Type B pancreatic cell (in vitro differentiated cells): Measurements from ENCODE around the gene POU3F2. TPM values are rescaled to one million over a fixed set of nuclear protein-coding genes. Genes with fewer than 3 reads are reported as not detected.

Source experiments
- DNase-seq: peaks from one replicate; pipeline ENCODE4 v3.0.0; 2021; ENCODE audit warnings: mixed read lengths; ENCODE audit not compliant: unreplicated experiment; ENCODE audit errors: extremely low spot score
- H3K27ac Mint-ChIP-seq: 2 replicates; pipeline ENCODE4 v1.8.0; 2021; ENCODE audit warnings: mild to moderate bottlenecking, mixed read lengths
- H3K27me3 Mint-ChIP-seq: 2 replicates; pipeline ENCODE4 v1.8.0; 2021; ENCODE audit warnings: mixed read lengths
- H3K36me3 Mint-ChIP-seq: 2 replicates; pipeline ENCODE4 v1.8.0; 2021; ENCODE audit warnings: mixed read lengths
- H3K4me1 Mint-ChIP-seq: one replicate; pipeline ENCODE4 v1.8.0; 2021; ENCODE audit warnings: mixed read lengths; ENCODE audit not compliant: unreplicated experiment
- H3K4me3 Mint-ChIP-seq: 2 replicates; pipeline ENCODE4 v1.8.0; 2021; ENCODE audit warnings: mild to moderate bottlenecking, mixed read lengths
- H3K9me3 Mint-ChIP-seq: 2 replicates; pipeline ENCODE4 v1.8.0; 2021; ENCODE audit warnings: mixed read lengths
- CTCF ChIP-seq: fragments of 200-600 bp; sonication (generic); conservative IDR thresholded peaks from 2 replicates; pipeline ENCODE4 v1.5.0; 2021; ENCODE audit warnings: antibody characterized with exemption, mild to moderate bottlenecking
- long read RNA-seq: library from polyadenylated mRNA; unstranded; transcript quantifications from one replicate; pipeline ENCODE4 v2.0.0, GENCODE V29; 2020
- total RNA-seq: library from RNA; stranded (reverse); gene quantifications from 2 replicates; pipeline ENCODE4 v1.2.1, GENCODE V29; 2021; ENCODE audit warnings: low replicate concordance

Gene POU3F2
- 1.4 and 2.1 TPM in 2 replicates for total RNA-seq
- long read RNA-seq = 0 reads

GRCh38 chr6:98834060-98835031 is at the start of gene POU3F2:
POU3F2 (plus strand) TSS chr6:98834574; CDS start chr6:98834874, 300 bp downstream.
- peak; percentile 89 for DNase-seq
- Mint-ChIP-seq H3K36me3 (no peaks in the 10 kb centered on the region), H3K4me3 (peak within 1 kb of the TSS; percentile 86), H3K27ac (peak within 1 kb of the TSS; percentile 49), H3K27me3 (peaks cover 93% of the 10 kb centered on the region), H3K4me1 (peaks cover 20% of the 10 kb centered on the region), H3K9me3 (no peaks in the 10 kb centered on the region)
- no peak for TF ChIP-seq CTCF

- TF ChIP-seq CTCF = no peak
- H3K4me1 Mint-ChIP-seq = no peaks in the 10 kb centered on the region
- H3K9me3 Mint-ChIP-seq = no peaks in the 10 kb centered on the region
- no peaks in the 10 kb centered on the region for H3K36me3 Mint-ChIP-seq
- H3K27me3 Mint-ChIP-seq = peaks cover 34% of the 10 kb centered on the region
- no peak for DNase-seq
- H3K4me3 Mint-ChIP-seq = no peak overlapping the region
- H3K27ac Mint-ChIP-seq = no peak overlapping the region
Measured at GRCh38 chr6:98787435-98787834, 46.9 kb upstream of the POU3F2 start.

GRCh38 chr6:98787961-98788360 is 46.4 kb upstream of the POU3F2 start:
- H3K4me3 Mint-ChIP-seq = no peak overlapping the region
- peaks cover 30% of the 10 kb centered on the region for H3K27me3 Mint-ChIP-seq
- no peak for DNase-seq
- no peaks in the 10 kb centered on the region for H3K4me1 Mint-ChIP-seq
- no peak overlapping the region for H3K27ac Mint-ChIP-seq
- no peak for TF ChIP-seq CTCF
- no peaks in the 10 kb centered on the region for H3K9me3 Mint-ChIP-seq
- H3K36me3 Mint-ChIP-seq = no peaks in the 10 kb centered on the region

- no peak for DNase-seq
- Mint-ChIP-seq H3K27ac (no peak overlapping the region), H3K9me3 (no peaks in the 10 kb centered on the region), H3K4me1 (no peaks in the 10 kb centered on the region), H3K4me3 (no peak overlapping the region), H3K27me3 (peaks cover 13% of the 10 kb centered on the region), H3K36me3 (no peaks in the 10 kb centered on the region)
- no peak for TF ChIP-seq CTCF
Measured at GRCh38 chr6:98794307-98794842, 40.0 kb upstream of the POU3F2 start.

GRCh38 chr6:98797217-98797994 is 37.0 kb upstream of the POU3F2 start:
- TF ChIP-seq CTCF = no peak
- Mint-ChIP-seq H3K36me3 (no peaks in the 10 kb centered on the region), H3K9me3 (no peaks in the 10 kb centered on the region), H3K4me3 (no peak overlapping the region), H3K4me1 (no peaks in the 10 kb centered on the region), H3K27ac (no peak overlapping the region), H3K27me3 (peaks cover 11% of the 10 kb centered on the region)
- no peak for DNase-seq
